Measurements from ENCODE around the gene OR13C4.
"Not testable (repeated sequence)": the region's sequence is repeated elsewhere in the genome, so short reads cannot be mapped to it uniquely, and the experiment has no call there.

Gene OR13C4
- long read RNA-seq, donor 1 = 0 reads
- long read RNA-seq, donor 2 = 0 reads
- long read RNA-seq, donor 3 = 0 reads
- long read RNA-seq, donor 4 = 0 reads
- long read RNA-seq, donor 5 = 0 reads
- long read RNA-seq, donor 6 = 0 reads
- long read RNA-seq, donor 7 = 0 reads
- long read RNA-seq, donor 8 = 0 reads

- DNase-seq = no peak
Measured at GRCh38 chr9:104527109-104527508, at the start of gene OR13C4. Gene OR13C4 (minus strand): TSS chr9:104527209. CDS start chr9:104527209, 0 bp downstream.

GRCh38 chr9:104575456-104575855, 48.4 kb upstream of the OR13C4 start:
- no peak for DNase-seq

GRCh38 chr9:104572612-104573011, 45.6 kb upstream of the OR13C4 start:
- no peak for DNase-seq

- DNase-seq = no peak
Measured at GRCh38 chr9:104568868-104569267, 41.9 kb upstream of the OR13C4 start, which contains the start of gene OR13C8. Gene OR13C8 (plus strand): TSS chr9:104569168. CDS start chr9:104569168, 0 bp downstream.

- no peak for DNase-seq
Measured at GRCh38 chr9:104564358-104564757, 37.3 kb upstream of the OR13C4 start.

GRCh38 chr9:104556830-104557634, 30.0 kb upstream of the OR13C4 start:
- DNase-seq = no peak

- no peak for DNase-seq
Measured at GRCh38 chr9:104555521-104555920, 28.5 kb upstream of the OR13C4 start.

GRCh38 chr9:104553261-104553660, 26.3 kb upstream of the OR13C4 start:
- no peak for DNase-seq

GRCh38 chr9:104544644-104545043, 17.6 kb upstream of the OR13C4 start:
- no peak for DNase-seq

GRCh38 chr9:104539275-104539674, 12.3 kb upstream of the OR13C4 start:
- no peak for DNase-seq

- DNase-seq = no peak
Measured at GRCh38 chr9:104536756-104537155, 9.7 kb upstream of the OR13C4 start, which contains the start of gene OR13C3. Gene OR13C3 (minus strand): TSS chr9:104536856. CDS start chr9:104536723, 133 bp downstream.

- not testable (repeated sequence) for DNase-seq
Measured at GRCh38 chr9:104520241-104520640, 6.8 kb downstream of the OR13C4 start.

- no peak for DNase-seq
Measured at GRCh38 chr9:104514901-104515300, 12.1 kb downstream of the OR13C4 start.

- no peak for DNase-seq
Measured at GRCh38 chr9:104506565-104506964, 20.4 kb downstream of the OR13C4 start.

GRCh38 chr9:104503963-104504362, 23.0 kb downstream of the OR13C4 start, which contains the start of gene OR13F1:
Gene OR13F1 (plus strand): TSS chr9:104504263. CDS start chr9:104504263, 0 bp downstream.
- DNase-seq = no peak

GRCh38 chr9:104503440-104503839, 23.6 kb downstream of the OR13C4 start:
- DNase-seq = no peak

GRCh38 chr9:104494808-104495207, 32.2 kb downstream of the OR13C4 start:
- DNase-seq = no peak

GRCh38 chr9:104485014-104485413, 42.0 kb downstream of the OR13C4 start:
- no peak for DNase-seq

- no peak for DNase-seq
Measured at GRCh38 chr9:104482921-104483570, 44.0 kb downstream of the OR13C4 start.

Data from right kidney (tissue), 9 donors.